ENCODE results near the gene GATAD2A.
A peak's percentile ranks its signal among the peaks of the same experiment; 100 is the strongest.
"Not testable (repeated sequence)": the region's sequence is repeated elsewhere in the genome, so short reads cannot be mapped to it uniquely, and the experiment has no call there.

GATAD2A gene

DNA sequence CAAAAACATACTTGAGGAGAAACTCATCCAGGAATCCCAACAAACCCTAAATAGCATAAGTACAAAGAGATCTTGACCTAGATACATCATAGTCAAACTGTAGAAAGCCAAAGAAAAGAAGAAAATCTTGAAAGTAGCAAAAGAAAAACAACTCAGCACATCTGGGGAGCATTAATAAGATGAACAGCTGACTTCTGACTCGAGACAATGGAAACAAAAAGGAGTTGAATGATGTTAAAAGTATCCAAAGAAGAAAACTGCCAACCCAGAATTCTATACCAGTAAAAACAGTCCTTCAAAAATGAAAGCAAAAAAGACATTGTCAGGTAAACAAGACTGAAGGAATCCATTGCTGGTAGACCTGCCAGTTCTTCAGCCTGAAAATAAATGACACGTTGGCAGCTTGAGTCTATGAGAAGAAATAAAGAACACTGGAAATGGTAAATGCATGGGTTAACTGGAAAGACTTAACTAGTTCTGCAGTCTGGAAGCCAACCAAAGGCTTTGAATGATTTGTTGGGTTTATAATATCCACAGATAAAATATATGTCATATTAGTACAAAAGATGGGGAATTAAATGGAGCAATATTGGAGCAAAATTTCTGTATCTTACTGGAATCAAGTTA, 63.1 kb downstream of the GATAD2A start:
- TF ChIP-seq, protein P1, sequence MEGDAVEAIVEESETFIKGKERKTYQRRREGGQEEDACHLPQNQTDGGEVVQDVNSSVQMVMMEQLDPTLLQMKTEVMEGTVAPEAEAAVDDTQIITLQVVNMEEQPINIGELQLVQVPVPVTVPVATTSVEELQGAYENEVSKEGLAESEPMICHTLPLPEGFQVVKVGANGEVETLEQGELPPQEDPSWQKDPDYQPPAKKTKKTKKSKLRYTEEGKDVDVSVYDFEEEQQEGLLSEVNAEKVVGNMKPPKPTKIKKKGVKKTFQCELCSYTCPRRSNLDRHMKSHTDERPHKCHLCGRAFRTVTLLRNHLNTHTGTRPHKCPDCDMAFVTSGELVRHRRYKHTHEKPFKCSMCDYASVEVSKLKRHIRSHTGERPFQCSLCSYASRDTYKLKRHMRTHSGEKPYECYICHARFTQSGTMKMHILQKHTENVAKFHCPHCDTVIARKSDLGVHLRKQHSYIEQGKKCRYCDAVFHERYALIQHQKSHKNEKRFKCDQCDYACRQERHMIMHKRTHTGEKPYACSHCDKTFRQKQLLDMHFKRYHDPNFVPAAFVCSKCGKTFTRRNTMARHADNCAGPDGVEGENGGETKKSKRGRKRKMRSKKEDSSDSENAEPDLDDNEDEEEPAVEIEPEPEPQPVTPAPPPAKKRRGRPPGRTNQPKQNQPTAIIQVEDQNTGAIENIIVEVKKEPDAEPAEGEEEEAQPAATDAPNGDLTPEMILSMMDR (IDR thresholded peaks at IDR 0.05; ENCODE audit: low read length, missing control alignments): no peak
- no peak overlapping the region for H3K4me3 ChIP-seq (replicated peaks; ENCODE audit: low read depth, low read length)
- DNase-seq (ENCODE audit: low read depth): peak; percentile 37

DNA sequence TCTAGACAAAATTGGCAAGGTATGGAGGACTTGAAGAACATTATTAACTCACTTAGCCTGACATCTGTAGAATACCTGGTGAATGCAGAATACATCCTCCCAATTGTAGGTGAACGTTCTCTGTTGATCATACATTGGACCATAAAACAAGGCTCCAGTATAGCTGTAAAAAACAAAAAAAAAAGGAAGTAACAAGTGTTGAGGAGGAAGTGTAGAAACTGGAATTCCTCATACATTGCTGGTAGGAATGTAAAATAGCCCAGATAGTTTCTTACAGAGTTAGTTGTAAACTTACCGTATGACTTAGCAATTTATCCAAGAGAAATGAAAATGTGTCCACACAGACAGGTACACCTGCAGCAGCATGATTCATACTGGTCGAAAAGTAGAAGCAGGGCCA, 65.1 kb downstream of the GATAD2A start:
- TF ChIP-seq, protein P1 (IDR thresholded peaks at IDR 0.05; ENCODE audit: low read length, missing control alignments): no peak
- H3K4me3 ChIP-seq (replicated peaks; ENCODE audit: low read depth, low read length): no peak overlapping the region
- no peak for DNase-seq (ENCODE audit: low read depth)

DNA sequence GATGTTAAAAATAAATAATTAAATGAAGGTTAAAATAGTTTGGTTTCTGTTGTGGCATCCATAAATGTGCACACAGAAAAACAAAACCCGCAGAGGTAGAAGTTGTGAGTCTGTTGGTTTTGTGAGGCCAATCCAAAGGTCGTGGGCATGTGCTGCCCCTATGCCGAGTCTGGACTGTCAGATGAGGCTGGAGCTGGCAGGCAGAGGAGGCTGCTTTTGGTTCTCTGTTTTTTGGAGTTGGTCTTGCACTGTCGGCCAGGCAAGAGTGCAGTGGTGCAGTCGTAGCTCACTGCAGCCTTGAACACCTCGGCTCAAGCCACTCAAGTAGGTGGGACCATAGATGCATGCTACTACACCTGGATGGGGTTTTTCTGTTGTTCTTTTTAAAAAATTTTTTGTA, 66.2 kb downstream of the GATAD2A start:
- H3K4me3 ChIP-seq (replicated peaks; ENCODE audit: low read depth, low read length): no peak overlapping the region
- no peak for DNase-seq (ENCODE audit: low read depth)
- TF ChIP-seq, protein P1 (IDR thresholded peaks at IDR 0.05; ENCODE audit: low read length, missing control alignments): no peak

DNA sequence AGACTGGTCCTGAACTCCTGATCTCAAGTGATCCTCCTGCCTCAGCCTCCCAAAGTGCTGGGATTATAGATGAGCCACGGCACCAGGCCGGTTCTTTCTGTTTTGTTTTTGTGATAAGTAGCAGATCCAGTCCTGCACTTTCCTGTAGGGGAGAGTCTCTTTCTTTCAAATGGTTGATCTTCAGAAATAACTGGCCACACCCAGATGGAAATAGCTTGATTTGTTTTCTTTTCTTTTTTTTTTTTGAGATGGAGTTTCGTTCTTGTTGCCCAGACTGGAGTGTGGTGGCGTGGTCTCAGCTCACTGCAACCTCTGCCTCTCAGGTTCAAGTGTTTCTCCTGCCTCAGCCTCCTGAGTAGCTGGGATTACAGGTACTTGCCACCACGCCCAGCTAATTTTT, 66.6 kb downstream of the GATAD2A start:
- H3K4me3 ChIP-seq (replicated peaks; ENCODE audit: low read depth, low read length); DNase-seq (ENCODE audit: low read depth): not testable (repeated sequence)

DNA sequence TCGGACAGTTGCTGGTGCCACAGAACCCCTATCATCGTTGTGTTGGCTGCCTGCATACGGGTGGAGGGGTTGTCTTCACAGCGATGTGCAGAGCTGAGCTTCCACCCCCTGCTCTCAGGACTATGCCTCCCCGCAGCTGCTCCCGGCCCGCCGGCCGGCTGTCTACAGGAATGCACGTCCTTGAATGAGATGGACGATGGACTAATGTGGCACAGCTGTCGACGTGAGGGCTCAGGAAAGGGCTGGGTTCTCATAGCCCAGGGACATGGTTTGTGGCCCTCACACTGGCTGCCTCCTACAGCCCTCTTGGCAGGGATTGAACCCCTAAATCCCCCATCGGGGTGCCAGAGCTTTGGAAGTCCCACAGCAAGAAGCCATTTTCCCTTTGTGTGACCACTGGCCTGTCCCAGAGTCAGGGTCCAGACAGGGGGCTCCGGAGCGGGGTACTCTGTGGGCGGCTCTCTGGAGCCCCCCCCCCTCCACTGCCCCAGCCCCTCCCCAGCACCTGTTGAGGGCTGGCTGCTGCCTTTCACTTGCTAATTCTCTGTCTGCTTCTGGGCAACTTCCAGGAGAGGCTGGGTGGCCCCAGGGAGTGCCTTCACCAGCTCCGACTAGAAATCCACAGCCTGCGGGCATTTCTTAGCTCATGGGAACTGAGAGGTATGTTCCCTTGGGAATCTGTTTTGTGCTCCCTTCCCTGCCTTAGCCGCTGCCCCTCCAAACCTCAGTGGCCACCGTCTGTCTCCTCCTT, 69.7 kb downstream of the GATAD2A start:
- TF ChIP-seq, protein P1 (IDR thresholded peaks at IDR 0.05; ENCODE audit: low read length, missing control alignments): no peak

DNA sequence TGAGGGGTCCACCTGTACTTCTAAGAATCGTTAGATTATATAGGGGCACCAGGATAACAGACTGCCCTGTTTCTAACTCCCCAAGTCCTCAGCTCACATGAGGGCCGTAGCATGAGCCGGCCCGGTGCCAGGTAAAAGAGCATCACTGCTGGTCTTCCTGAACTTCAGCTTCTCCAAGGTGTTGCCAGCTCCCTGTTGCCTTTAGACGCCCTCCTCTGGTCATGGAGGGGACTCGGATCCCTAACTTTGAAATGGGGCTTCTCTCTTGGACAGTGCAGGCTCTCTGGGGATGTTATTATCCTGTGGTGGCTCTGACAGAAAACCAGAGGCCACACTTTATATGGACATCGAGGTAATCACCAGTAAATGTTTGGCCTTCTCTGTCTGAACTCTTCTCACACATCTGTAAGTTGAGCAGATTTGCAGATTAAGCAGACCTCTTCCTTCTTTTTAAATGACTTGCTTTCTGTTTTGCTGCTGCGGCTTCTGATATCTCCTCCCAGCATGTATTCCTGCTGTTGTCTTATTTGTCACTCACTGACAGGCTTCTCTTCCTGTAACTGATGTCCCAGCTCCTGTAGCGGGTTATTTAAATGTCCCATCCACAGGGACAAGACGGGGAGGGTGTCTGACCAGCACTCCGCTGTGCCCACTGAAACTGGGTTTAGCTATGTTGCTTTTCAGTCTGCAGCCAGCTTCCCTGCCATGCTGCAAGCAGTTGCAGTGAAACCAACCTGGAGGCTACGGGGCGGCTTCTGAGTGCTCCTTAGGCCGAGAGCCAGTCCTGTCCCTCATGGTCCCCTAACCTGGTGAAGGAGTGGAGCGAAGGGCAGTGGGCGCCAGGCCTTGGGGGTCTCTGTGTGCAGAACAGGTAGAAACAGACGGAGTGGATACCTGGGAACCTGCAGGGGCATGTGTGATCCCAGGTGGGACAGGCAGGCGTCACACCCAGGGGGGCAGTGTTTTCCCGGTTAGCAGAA, 70.7 kb downstream of the GATAD2A start:
- DNase-seq (ENCODE audit: low read depth): peak; percentile 53
- TF ChIP-seq, protein P1 (IDR thresholded peaks at IDR 0.05; ENCODE audit: low read length, missing control alignments): peak; percentile 59
- H3K4me3 ChIP-seq (replicated peaks; ENCODE audit: low read depth, low read length): no peak overlapping the region

More for the DNA sequence above, 69.7 kb downstream of the GATAD2A start:
- DNase-seq (ENCODE audit: low read depth): no peak
- H3K4me3 ChIP-seq (replicated peaks; ENCODE audit: low read depth, low read length): no peak overlapping the region

All from fibroblast of pulmonary artery (primary cell).